Effector memory CD8-positive, alpha-beta T cell (primary cell): ENCODE results near the gene ACTMAP.
"Not testable (repeated sequence)": the region's sequence is repeated elsewhere in the genome, so short reads cannot be mapped to it uniquely, and the experiment has no call there.

Source experiments
- ATAC-seq: fragments of 150-1000 bp; cut with Tn5 transposase; replicated peaks from 2 replicates; pipeline ENCODE4 v1.10.0; 2021; ENCODE audit warnings: mild to moderate bottlenecking, moderate library complexity
- DNase-seq, 3 experiments: peaks; one replicate each; pipeline ENCODE4 v3.0.0; 2021
- H3K27ac Mint-ChIP-seq, 2 donors: one replicate each; pipeline ENCODE4 v1.8.0; 2022; ENCODE audit warnings: mild to moderate bottlenecking in 2 of 2, mixed read lengths in 2 of 2, moderate library complexity in 2 of 2
- H3K27me3 Mint-ChIP-seq, 2 donors: one replicate each; pipeline ENCODE4 v1.8.0; 2022; ENCODE audit warnings: mixed read lengths in 2 of 2
- H3K36me3 Mint-ChIP-seq: one replicate; pipeline ENCODE4 v1.8.0; 2022; ENCODE audit warnings: mild to moderate bottlenecking, moderate library complexity, mixed read lengths; ENCODE audit not compliant: insufficient read depth
- H3K4me1 Mint-ChIP-seq, 2 donors: one replicate each; pipeline ENCODE4 v1.8.0; 2022; ENCODE audit warnings: low read depth in 2 of 2, mixed read lengths in 2 of 2
- H3K4me3 Mint-ChIP-seq, 2 donors: one replicate each; pipeline ENCODE4 v1.8.0; 2022; ENCODE audit warnings: mild to moderate bottlenecking in 2 of 2, mixed read lengths in 2 of 2, moderate library complexity in 2 of 2
- H3K9me3 Mint-ChIP-seq, 2 donors: one replicate each; pipeline ENCODE4 v1.8.0; 2022; ENCODE audit warnings: mixed read lengths in 2 of 2

The ACTMAP gene

DNA sequence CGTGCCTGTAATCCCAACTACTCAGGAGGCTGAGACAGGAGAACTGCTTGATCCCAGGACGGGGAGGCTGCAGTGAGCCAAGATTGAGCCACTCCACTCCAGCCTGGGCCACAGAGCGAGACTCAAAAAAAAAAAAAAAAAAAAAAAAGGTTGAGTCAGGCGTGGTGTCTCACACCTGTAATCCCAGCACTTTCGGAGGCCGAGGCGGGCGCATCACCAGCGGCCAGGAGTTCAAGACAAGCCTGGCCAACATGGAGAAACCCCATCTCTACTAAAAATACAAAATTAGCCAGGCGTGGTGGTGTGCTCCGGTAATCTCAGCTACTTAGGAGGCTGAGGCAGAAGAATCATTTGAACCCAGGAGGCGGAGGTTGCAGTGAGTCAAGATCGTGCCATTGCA, 16.1 kb upstream of the ACTMAP start:
- not testable (repeated sequence) for H3K4me3 Mint-ChIP-seq, DNase-seq, H3K27me3 Mint-ChIP-seq, ATAC-seq, H3K9me3 Mint-ChIP-seq
- H3K27ac Mint-ChIP-seq, result peak overlapping the region in 1 of 2 donors; percentile 87
- H3K4me1 Mint-ChIP-seq, result peaks cover 40 to 43% of the 10 kb centered on the region in 2 donors
- H3K36me3 Mint-ChIP-seq, result peaks cover 76% of the 10 kb centered on the region

DNA sequence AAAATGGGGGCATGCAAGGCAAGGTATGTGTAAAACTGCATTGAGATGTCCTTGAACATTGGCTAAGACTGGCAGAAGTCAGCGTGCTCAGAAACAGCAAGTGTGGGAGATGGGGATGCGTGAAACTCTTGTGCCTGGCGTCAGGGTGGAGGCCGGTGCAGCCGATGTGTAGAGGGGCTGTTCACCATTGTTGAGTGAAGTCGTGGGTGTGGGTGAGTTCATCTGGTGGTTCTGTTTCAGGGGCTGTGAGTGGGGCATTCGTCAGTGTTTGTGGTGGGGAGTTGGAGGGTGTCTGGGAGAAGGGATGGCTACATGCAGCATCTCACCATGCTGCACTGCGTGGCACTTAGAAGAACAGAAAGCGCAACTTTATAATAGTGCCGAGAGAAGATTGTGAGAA, 13.7 kb upstream of the ACTMAP start:
- Mint-ChIP-seq H3K27me3 (no peaks in the 10 kb centered on the region), H3K27ac (peak overlapping the region; percentile 78 to 87), H3K36me3 (peaks cover 94% of the 10 kb centered on the region), H3K4me1 (peaks cover 33 to 46% of the 10 kb centered on the region in 2 donors), H3K4me3 (peak overlapping the region; percentile 34 to 41), H3K9me3 (no peaks in the 10 kb centered on the region)
- DNase-seq, result no peak
- ATAC-seq, result no peak

- peaks cover 98% of the 10 kb centered on the region for H3K36me3 Mint-ChIP-seq
- H3K27me3 Mint-ChIP-seq, result no peaks in the 10 kb centered on the region
- H3K27ac Mint-ChIP-seq, result peak overlapping the region; percentile 78 to 87
- ATAC-seq (no peak), DNase-seq (no peak)
- peaks cover 33 to 46% of the 10 kb centered on the region in 2 donors for H3K4me1 Mint-ChIP-seq
- H3K9me3 Mint-ChIP-seq, result no peaks in the 10 kb centered on the region
- H3K4me3 Mint-ChIP-seq, result peak overlapping the region in 1 of 2 donors; percentile 34
Measured at GRCh38 chr19:40763526-40763925, 13.2 kb upstream of the ACTMAP start.

DNA sequence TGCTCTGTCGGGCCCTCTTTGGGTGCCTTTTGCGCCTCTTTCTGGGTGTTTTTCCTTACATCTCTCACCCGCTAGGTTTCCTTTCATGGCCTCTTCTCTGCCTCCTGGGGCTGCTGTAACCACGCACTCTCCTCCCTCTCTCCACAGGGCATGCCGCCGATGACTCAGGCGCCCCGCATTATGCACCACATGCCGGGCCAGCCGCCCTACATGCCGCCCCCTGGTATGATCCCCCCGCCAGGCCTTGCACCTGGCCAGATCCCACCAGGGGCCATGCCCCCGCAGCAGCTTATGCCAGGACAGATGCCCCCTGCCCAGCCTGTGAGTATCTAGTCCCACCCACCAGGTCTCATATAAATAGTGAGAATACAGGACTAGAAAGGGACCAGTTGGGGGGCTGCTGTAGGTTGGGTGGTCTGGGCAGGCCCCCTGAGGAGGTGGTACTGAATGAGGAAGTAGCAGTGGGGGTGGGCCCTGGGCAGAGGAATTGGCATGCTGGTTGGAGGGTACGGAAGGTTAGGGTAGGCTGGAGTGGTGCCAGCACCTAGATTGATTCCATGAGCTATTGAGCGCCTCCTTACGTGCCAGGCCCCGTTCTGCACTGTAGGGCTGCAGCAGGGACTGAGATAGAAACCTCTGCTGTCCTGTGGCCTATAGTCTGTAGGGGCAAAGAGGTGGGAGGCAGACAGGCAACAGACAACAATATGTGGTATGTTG, 12.6 kb upstream of the ACTMAP start:
- Mint-ChIP-seq H3K27me3 (no peaks in the 10 kb centered on the region), H3K36me3 (peaks cover 98% of the 10 kb centered on the region), H3K4me1 (peaks cover 33 to 46% of the 10 kb centered on the region in 2 donors), H3K4me3 (peak overlapping the region; percentile 14 to 32), H3K27ac (peak overlapping the region; percentile 78 to 87), H3K9me3 (no peaks in the 10 kb centered on the region)
- DNase-seq, result no peak
- ATAC-seq, result no peak

DNA sequence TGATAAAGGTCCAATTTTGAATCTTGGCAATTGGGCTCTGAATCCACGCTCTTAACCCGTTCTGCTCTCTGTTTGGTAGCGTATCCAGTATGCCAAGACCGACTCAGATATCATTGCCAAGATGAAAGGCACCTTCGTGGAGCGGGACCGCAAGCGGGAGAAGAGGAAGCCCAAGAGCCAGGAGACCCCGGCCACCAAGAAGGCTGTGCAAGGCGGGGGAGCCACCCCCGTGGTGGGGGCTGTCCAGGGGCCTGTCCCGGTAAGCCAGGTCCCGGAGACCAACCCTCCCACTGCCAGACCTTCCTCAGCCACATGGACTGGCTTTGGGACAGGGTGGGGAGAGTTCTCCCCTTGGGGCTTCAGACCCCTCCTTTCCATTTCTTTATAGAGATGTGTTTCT, 9.1 kb upstream of the ACTMAP start:
- Mint-ChIP-seq H3K36me3 (peaks cover 84% of the 10 kb centered on the region), H3K27ac (no peak overlapping the region), H3K9me3 (no peaks in the 10 kb centered on the region), H3K4me3 (no peak overlapping the region), H3K4me1 (peaks cover 44 to 60% of the 10 kb centered on the region in 2 donors), H3K27me3 (no peaks in the 10 kb centered on the region)
- DNase-seq (no peak), ATAC-seq (no peak)

- peak overlapping the region in 1 of 2 donors; percentile 25 for H3K4me3 Mint-ChIP-seq
- no peaks in the 10 kb centered on the region for H3K9me3 Mint-ChIP-seq
- H3K27ac Mint-ChIP-seq, result peak overlapping the region in 1 of 2 donors; percentile 46
- peaks cover 75% of the 10 kb centered on the region for H3K36me3 Mint-ChIP-seq
- DNase-seq (no peak), ATAC-seq (no peak)
- no peaks in the 10 kb centered on the region for H3K27me3 Mint-ChIP-seq
- peaks cover 40 to 55% of the 10 kb centered on the region in 2 donors for H3K4me1 Mint-ChIP-seq
Measured at GRCh38 chr19:40758491-40758890, 8.2 kb upstream of the ACTMAP start.

DNA sequence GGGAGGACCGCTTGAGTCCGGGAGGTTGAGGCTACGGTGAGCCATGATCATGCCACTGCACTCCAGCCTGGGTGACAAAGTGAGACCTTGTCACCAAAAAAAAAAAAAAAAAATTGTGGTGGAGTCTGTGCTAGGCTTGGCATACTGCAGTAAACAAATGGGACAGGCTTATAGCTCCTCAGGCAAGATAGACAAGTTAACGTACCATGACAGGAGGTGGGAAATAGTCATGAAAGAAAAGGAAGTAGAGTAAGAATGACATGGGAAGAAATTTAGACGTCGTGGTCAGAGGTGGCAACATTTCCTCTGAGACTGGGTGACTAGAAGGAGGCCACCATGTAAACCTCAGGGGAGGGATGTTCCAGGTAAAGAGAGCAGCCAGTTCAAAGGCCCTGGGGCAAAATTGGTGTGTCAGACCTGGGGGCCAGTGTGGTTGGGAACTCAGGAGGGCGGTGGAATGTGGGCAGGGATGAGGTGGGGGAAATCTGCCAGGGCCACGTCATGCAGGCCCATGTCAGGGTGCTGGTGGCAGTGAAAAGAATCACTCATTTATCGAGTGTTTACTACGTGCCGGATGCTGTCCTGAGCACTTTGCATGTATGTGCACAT, 6.3 kb upstream of the ACTMAP start:
- peaks cover 39 to 53% of the 10 kb centered on the region in 2 donors for H3K4me1 Mint-ChIP-seq
- ATAC-seq (peak; percentile 61), DNase-seq (peak in 2 of 3 experiments; percentile 18 to 40)
- peak overlapping the region; percentile 94 to 97 for H3K27ac Mint-ChIP-seq
- no peaks in the 10 kb centered on the region for H3K9me3 Mint-ChIP-seq
- H3K4me3 Mint-ChIP-seq, result peak overlapping the region; percentile 84 to 97
- H3K36me3 Mint-ChIP-seq, result peaks cover 71% of the 10 kb centered on the region
- H3K27me3 Mint-ChIP-seq, result no peaks in the 10 kb centered on the region

DNA sequence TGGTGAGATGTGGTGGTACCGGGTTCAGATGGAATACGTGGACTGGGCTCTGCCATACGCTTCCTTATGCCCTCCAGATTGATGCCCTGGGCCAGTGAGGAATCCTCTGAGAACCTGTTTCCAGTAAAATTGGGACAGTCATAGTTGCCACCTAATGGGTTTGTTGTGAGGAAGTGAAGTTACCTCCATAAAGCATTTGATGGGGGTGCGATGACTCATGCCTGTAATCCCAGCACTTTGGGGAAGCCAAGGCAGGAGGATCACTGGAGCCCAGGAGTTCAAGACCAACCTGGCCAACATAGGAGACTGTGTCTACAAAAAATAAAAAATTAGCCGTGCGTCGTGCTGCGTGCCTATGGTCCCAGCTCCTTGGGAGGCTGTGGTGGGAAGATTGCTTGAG, 5.5 kb upstream of the ACTMAP start:
- Mint-ChIP-seq H3K27ac (peak overlapping the region; percentile 94 to 97), H3K27me3 (no peaks in the 10 kb centered on the region), H3K9me3 (no peaks in the 10 kb centered on the region), H3K36me3 (peaks cover 71% of the 10 kb centered on the region), H3K4me3 (peak overlapping the region; percentile 84 to 97), H3K4me1 (peaks cover 45 to 56% of the 10 kb centered on the region in 2 donors)
- ATAC-seq (no peak), DNase-seq (no peak)

DNA sequence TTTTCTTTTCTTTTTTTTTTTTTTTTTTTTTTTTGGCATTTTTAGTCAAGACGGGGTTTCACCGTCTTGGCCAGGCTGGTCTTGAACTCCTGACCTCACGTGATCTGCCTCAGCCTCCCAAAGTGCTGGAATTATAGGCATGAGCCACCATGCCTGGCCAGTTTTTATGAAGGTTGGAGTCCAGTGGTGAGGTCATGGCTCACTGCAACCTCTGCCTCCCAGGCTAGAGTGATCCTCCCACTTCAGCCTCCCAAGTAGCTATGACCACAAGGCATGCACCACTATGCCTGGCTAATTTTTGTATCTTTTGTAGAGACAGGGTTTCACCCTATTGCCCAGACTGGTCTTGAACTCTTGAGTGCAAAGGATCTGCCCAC, 5.0 kb upstream of the ACTMAP start:
- H3K4me3 Mint-ChIP-seq, result peak overlapping the region; percentile 84 to 97
- no peaks in the 10 kb centered on the region for H3K27me3 Mint-ChIP-seq
- H3K4me1 Mint-ChIP-seq, result peaks cover 48 to 55% of the 10 kb centered on the region in 2 donors

GRCh38 chr19:40754611-40755247, 4.5 kb upstream of the ACTMAP start:
- ATAC-seq, result no peak
- H3K4me1 Mint-ChIP-seq, result peaks cover 53 to 58% of the 10 kb centered on the region in 2 donors
- no peaks in the 10 kb centered on the region for H3K9me3 Mint-ChIP-seq
- DNase-seq, result no peak
- H3K27me3 Mint-ChIP-seq, result no peaks in the 10 kb centered on the region
- peaks cover 69% of the 10 kb centered on the region for H3K36me3 Mint-ChIP-seq
- peak overlapping the region; percentile 84 to 97 for H3K4me3 Mint-ChIP-seq
- H3K27ac Mint-ChIP-seq, result peak overlapping the region; percentile 94 to 97

More for the DNA sequence above, 5.0 kb upstream of the ACTMAP start:
- Mint-ChIP-seq H3K27ac (peak overlapping the region; percentile 94 to 97), H3K9me3 (no peaks in the 10 kb centered on the region), H3K36me3 (peaks cover 71% of the 10 kb centered on the region)
- no peak for DNase-seq
- ATAC-seq, result no peak

DNA sequence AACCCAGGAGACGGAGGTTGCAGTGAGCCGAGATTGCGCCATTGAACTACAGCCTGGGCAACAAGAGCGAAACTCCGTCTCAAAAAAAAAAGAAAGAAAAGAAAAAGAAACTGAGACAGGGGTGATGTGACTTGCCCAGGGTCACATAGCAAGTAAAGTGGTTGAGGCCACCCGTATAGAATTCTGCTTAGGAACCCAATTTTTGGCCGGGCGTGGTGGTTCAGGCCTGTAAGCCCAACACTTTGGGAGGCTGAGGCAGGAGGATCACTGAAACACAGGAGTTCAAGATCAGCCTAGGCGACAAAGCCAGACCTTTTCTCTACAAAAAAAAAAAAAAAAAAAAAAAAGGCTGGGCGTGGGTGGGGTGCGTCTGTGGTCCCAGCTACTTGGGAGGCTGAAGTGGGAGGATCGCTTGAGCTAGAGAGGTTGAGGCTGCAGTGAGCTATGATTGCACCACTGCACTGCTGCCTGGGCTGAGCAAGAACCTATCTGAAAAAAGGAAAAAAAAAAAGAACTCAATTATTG, 2.0 kb upstream of the ACTMAP start:
- no peak for ATAC-seq
- H3K9me3 Mint-ChIP-seq, result no peaks in the 10 kb centered on the region
- peak overlapping the region; percentile 98 to 99 for H3K27ac Mint-ChIP-seq
- peaks cover 53% of the 10 kb centered on the region for H3K36me3 Mint-ChIP-seq
- peaks cover 60 to 61% of the 10 kb centered on the region in 2 donors for H3K4me1 Mint-ChIP-seq
- H3K27me3 Mint-ChIP-seq, result no peaks in the 10 kb centered on the region
- no peak for DNase-seq
- H3K4me3 Mint-ChIP-seq, result peak overlapping the region; percentile 84 to 97

DNA sequence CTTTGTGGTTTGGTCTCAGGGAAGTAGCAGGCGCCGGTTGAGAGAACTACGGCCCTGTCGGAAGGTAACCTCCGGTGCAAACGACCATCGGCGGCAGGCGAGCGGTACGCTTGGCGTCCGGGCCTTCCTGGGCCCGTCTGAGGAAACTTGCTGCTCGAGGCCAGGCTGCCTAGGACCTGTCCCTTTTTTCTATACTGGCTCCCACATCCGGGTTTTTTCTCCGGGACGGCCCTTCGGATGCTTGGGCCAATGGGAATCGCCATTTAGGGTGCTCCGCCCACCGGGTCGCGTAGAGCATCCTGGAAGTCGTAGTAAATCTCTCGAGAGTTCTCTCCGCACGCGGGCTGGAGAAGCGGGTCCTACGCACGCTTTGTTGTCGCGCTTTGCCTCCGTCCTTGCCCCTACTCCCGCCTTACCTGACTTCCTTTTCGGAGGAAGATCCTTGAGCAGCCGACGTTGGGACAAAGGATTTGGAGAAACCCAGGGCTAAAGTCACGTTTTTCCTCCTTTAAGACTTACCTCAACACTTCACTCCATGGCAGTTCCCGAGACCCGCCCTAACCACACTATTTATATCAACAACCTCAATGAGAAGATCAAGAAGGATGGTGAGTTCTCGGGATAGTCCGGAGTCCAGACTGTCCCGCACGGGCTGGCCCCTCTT, 729 bp upstream of the ACTMAP start, which contains the start of gene SNRPA:
Gene SNRPA, plus strand, starts transcription at position 330 of the 664 bp plus-strand sequence. Its CDS starts 206 bp downstream, at position 536.
- peaks cover 43% of the 10 kb centered on the region for H3K36me3 Mint-ChIP-seq
- peak within 1 kb of the TSS; percentile 98 to 99 for H3K27ac Mint-ChIP-seq
- peak within 1 kb of the TSS; percentile 84 to 97 for H3K4me3 Mint-ChIP-seq

DNA sequence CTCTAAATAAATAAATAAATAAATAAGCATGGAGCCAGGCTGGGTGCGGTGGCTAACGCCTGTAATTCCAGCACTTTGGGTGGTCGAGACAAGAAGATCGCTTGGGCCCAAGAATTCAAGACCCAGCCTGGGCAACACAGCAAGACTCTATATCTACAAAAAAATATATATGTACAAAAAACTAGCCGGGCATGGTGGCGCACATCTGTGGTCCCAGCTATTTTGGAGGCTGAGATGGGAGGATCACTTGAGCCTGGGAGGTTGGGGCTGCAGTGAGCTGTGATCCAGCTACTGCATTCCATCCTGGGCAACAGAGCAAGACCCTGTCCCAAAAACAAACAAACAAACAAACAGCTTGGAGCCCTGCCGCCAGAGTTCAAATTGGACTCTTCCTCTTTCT, 2.7 kb downstream of the ACTMAP start:
- Mint-ChIP-seq H3K36me3 (peaks cover 32% of the 10 kb centered on the region), H3K4me3 (no peak overlapping the region), H3K27me3 (no peaks in the 10 kb centered on the region), H3K27ac (peak overlapping the region in 1 of 2 donors; percentile 98), H3K9me3 (no peaks in the 10 kb centered on the region), H3K4me1 (peaks cover 25 to 29% of the 10 kb centered on the region in 2 donors)
- ATAC-seq (no peak), DNase-seq (no peak)

More for the DNA sequence above, 729 bp upstream of the ACTMAP start, which contains the start of gene SNRPA:
- Mint-ChIP-seq H3K9me3 (no peaks in the 10 kb centered on the region), H3K4me1 (peaks cover 46 to 52% of the 10 kb centered on the region in 2 donors), H3K27me3 (no peaks in the 10 kb centered on the region)
- ATAC-seq, result peak; percentile 69
- peak; percentile 94 to 97 (median 95) for DNase-seq
